ENCODE data around the gene MYO3B. TPM values are rescaled to one million over a fixed set of nuclear protein-coding genes. Genes with fewer than 3 reads are reported as not detected.

Gene MYO3B
- total and polyA plus RNA-seq, 4 experiments from 2014 or later = not detected

DNA sequence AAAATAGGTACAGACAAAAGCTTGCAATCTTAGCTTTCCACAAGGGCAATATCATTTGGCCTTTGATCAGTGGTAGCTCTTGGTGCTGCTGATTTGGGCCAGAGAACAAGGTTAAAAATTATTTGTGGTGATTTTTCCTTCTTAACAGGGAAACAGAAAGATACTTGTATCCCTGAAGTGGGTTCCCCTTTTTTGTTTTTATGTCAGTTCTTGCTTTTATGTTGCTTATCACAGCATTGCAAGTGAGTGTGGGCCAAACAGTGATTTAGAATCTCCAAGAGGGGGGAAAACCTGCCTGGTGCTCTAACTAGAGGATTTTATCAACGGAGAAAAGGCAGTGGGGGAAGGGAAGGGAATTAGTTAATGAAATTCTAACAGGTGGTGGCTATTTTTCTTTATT, 339.6 kb downstream of the MYO3B start:
- Histone ChIP-seq H3K27ac (ENCODE audit: low read depth, low read length) (no peak overlapping the region), H3K9me3 (ENCODE audit: control insufficient read depth in 1 of 2, low read length in 2 of 2) (no peaks in the 10 kb centered on the region), H3K36me3 (ENCODE audit: insufficient read depth, low read length) (no peaks in the 10 kb centered on the region), H3K4me1 (ENCODE audit: insufficient read depth, low read length) (no peaks in the 10 kb centered on the region), H3K4me3 (ENCODE audit: low read length in 2 of 2) (no peak overlapping the region), H3K27me3 (ENCODE audit: insufficient read depth, low read length) (no peaks in the 10 kb centered on the region)
- no peaks in the 10 kb centered on the region for H3K36me3 Mint-ChIP-seq
- ChIA-PET CTCF (ENCODE audit: partially characterized antibody) (no interaction called here), POLR2A (ENCODE audit: partially characterized antibody) (no interaction called here)
- peaks cover 7 to 8% of the 10 kb centered on the region in 2 donors for H3K27me3 Mint-ChIP-seq
- no peaks in the 10 kb centered on the region for H3K9me3 Mint-ChIP-seq
- DNase-seq = no peak
- H3K27ac Mint-ChIP-seq = no peak overlapping the region
- no peaks in the 10 kb centered on the region for H3K4me1 Mint-ChIP-seq
- intact Hi-C loops (cut with micrococcal nuclease) = no loop called here
- H3K4me3 Mint-ChIP-seq = no peak overlapping the region

DNA sequence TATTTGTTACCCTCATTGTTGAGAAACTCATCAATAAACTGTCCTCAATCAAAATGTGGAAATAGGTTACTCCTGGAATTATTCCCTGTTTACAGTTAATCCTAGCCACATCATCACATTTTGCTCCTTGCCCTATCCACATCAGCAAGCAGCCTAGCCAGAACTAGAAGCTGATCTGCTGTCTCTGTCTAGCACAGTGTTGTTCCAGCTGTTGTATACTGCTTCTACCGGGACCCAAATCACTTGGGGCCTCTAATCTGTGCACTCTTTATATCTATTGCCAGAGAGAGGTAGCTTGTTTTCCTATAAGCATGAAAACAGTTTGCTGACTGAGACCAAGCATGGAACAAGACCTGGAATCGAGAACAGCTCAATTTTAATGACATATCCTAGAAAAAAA, 341.0 kb downstream of the MYO3B start:
- no peaks in the 10 kb centered on the region for H3K27me3 ChIP-seq (ENCODE audit: insufficient read depth, low read length)
- DNase-seq = no peak
- CTCF ChIA-PET (ENCODE audit: partially characterized antibody) = interaction anchor here (1.1 kb wide), 1 partner anchor 110 kb away, joined by 3 read pairs; no protein-coding TSS in a partner anchor
- no peak overlapping the region for H3K4me3 ChIP-seq (ENCODE audit: low read length in 2 of 2)
- no peak overlapping the region for H3K27ac Mint-ChIP-seq
- no peaks in the 10 kb centered on the region for H3K36me3 Mint-ChIP-seq
- H3K9me3 ChIP-seq (ENCODE audit: control insufficient read depth in 1 of 2, low read length in 2 of 2) = no peaks in the 10 kb centered on the region
- H3K4me1 ChIP-seq (ENCODE audit: insufficient read depth, low read length) = no peaks in the 10 kb centered on the region
- no peaks in the 10 kb centered on the region for H3K4me1 Mint-ChIP-seq
- H3K4me3 Mint-ChIP-seq = no peak overlapping the region
- H3K36me3 ChIP-seq (ENCODE audit: insufficient read depth, low read length) = no peaks in the 10 kb centered on the region
- no peak overlapping the region for H3K27ac ChIP-seq (ENCODE audit: low read depth, low read length)
- no peaks in the 10 kb centered on the region for H3K9me3 Mint-ChIP-seq
- POLR2A ChIA-PET (ENCODE audit: partially characterized antibody) = no interaction called here
- intact Hi-C loops (cut with micrococcal nuclease) = no loop called here
- peaks cover 4 to 8% of the 10 kb centered on the region in 2 donors for H3K27me3 Mint-ChIP-seq

DNA sequence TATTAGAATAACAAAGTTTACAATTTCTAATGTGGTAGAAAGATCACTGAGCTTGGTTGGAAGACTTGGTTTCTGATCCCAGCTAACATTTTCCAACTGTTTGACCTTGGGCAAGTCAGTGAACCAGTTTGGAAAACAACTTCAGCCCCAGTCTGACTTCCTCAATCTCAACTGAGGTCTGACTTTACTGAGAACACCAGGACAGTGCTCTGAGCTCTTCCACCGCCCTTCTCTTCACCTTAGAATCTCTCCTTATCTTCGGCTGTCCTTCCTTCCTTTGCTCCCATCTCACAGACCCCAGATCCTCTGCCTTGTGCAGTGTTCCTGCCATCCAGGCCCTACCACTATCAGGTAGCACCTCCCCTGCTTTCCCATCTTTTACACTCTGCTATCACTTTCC, 343.4 kb downstream of the MYO3B start:
- intact Hi-C loops (cut with micrococcal nuclease) = no loop called here
- Mint-ChIP-seq H3K36me3 (no peaks in the 10 kb centered on the region), H3K4me3 (no peak overlapping the region), H3K4me1 (no peaks in the 10 kb centered on the region), H3K9me3 (no peaks in the 10 kb centered on the region), H3K27ac (no peak overlapping the region), H3K27me3 (peaks cover 3 to 5% of the 10 kb centered on the region in 2 donors)
- H3K36me3 ChIP-seq (ENCODE audit: insufficient read depth, low read length) = no peaks in the 10 kb centered on the region
- no peak overlapping the region for H3K4me3 ChIP-seq (ENCODE audit: low read length in 2 of 2)
- H3K27ac ChIP-seq (ENCODE audit: low read depth, low read length) = no peak overlapping the region
- no peaks in the 10 kb centered on the region for H3K4me1 ChIP-seq (ENCODE audit: insufficient read depth, low read length)
- H3K27me3 ChIP-seq (ENCODE audit: insufficient read depth, low read length) = no peaks in the 10 kb centered on the region
- no peak for DNase-seq
- CTCF ChIA-PET (ENCODE audit: partially characterized antibody) = interaction anchor here (0.8 to 2.2 kb wide), 2 partner anchors 13 to 112 kb away, joined by 3 to 5 read pairs; no protein-coding TSS in a partner anchor
- POLR2A ChIA-PET (ENCODE audit: partially characterized antibody) = no interaction called here
- no peaks in the 10 kb centered on the region for H3K9me3 ChIP-seq (ENCODE audit: control insufficient read depth in 1 of 2, low read length in 2 of 2)

DNA sequence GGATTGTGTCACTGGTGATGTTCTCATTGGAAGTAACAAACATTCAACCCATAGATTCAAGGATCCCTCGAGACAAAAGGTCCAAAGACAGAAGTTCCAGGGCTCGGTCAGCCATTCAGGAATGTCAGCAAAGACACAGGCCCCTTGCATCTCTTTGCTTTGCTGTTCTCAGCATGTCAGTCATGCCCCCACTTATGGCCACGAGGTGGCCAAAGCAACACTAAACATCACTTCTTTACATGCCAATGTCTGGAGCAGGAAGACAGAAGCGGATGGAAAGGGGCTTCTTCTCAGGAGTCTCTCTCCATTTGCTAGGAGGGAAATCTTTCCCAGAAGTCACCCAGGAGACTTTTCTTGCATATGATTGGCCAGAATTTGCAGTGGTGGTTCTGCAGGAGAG, 345.6 kb downstream of the MYO3B start:
- intact Hi-C loops (cut with micrococcal nuclease) = no loop called here
- no peaks in the 10 kb centered on the region for H3K4me1 ChIP-seq (ENCODE audit: insufficient read depth, low read length)
- Mint-ChIP-seq H3K4me1 (no peaks in the 10 kb centered on the region), H3K9me3 (no peaks in the 10 kb centered on the region), H3K4me3 (no peak overlapping the region), H3K36me3 (no peaks in the 10 kb centered on the region), H3K27ac (no peak overlapping the region), H3K27me3 (peaks cover 4 to 9% of the 10 kb centered on the region in 2 donors)
- H3K4me3 ChIP-seq (ENCODE audit: low read length in 2 of 2) = no peak overlapping the region
- no peak overlapping the region for H3K27ac ChIP-seq (ENCODE audit: low read depth, low read length)
- H3K36me3 ChIP-seq (ENCODE audit: insufficient read depth, low read length) = no peaks in the 10 kb centered on the region
- H3K9me3 ChIP-seq (ENCODE audit: control insufficient read depth in 1 of 2, low read length in 2 of 2) = no peaks in the 10 kb centered on the region
- no peaks in the 10 kb centered on the region for H3K27me3 ChIP-seq (ENCODE audit: insufficient read depth, low read length)
- CTCF ChIA-PET (ENCODE audit: partially characterized antibody) = interaction anchor here (0.9 kb wide), 1 partner anchor 289 kb away, joined by 3 read pairs; no protein-coding TSS in a partner anchor
- DNase-seq = no peak
- POLR2A ChIA-PET (ENCODE audit: partially characterized antibody) = no interaction called here

DNA sequence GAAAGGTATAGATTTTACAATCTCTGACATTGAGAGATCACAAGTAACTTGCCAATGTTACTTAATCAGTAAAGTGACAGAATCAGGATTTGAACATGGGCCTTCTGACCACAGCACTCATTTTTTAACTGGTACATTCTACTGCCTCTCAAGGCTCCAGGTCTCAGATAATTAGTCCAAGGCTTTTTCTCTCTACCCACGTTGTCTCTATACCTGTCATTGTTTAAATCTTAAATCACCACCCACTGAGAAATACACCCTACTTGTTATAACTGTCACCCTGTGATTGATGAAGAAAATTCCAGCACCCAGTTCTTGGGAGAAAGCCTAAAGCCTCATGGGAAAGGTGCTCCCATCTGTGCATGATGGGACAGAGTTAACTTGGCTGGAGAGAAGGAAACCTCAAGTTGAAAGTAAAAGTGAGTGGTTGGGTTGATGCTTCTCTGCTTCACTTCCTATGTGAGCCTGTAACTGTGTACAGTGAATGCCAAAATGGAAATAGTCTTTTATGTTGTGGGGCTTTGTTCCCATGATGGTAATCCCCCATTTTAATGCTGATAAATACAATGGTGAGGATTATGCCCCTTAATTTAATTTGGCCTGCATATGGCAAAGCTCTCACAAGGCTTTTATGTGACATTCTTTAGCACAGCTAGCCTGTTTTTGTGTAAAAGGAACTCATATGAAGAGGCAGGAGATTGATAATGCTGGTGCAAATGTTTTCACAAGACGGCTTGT, 347.1 kb downstream of the MYO3B start:
- Histone ChIP-seq H3K4me1 (ENCODE audit: insufficient read depth, low read length) (no peaks in the 10 kb centered on the region), H3K4me3 (ENCODE audit: low read length in 2 of 2) (no peak overlapping the region), H3K27ac (ENCODE audit: low read depth, low read length) (no peak overlapping the region), H3K27me3 (ENCODE audit: insufficient read depth, low read length) (no peaks in the 10 kb centered on the region), H3K9me3 (ENCODE audit: control insufficient read depth in 1 of 2, low read length in 2 of 2) (no peaks in the 10 kb centered on the region), H3K36me3 (ENCODE audit: insufficient read depth, low read length) (no peaks in the 10 kb centered on the region)
- Mint-ChIP-seq H3K9me3 (no peaks in the 10 kb centered on the region), H3K27ac (no peak overlapping the region), H3K4me1 (no peaks in the 10 kb centered on the region), H3K36me3 (no peaks in the 10 kb centered on the region), H3K27me3 (peaks cover 6 to 13% of the 10 kb centered on the region in 2 donors), H3K4me3 (no peak overlapping the region)
- intact Hi-C loops (cut with micrococcal nuclease) = no loop called here
- ChIA-PET CTCF (ENCODE audit: partially characterized antibody) (no interaction called here), POLR2A (ENCODE audit: partially characterized antibody) (no interaction called here)
- DNase-seq = no peak

DNA sequence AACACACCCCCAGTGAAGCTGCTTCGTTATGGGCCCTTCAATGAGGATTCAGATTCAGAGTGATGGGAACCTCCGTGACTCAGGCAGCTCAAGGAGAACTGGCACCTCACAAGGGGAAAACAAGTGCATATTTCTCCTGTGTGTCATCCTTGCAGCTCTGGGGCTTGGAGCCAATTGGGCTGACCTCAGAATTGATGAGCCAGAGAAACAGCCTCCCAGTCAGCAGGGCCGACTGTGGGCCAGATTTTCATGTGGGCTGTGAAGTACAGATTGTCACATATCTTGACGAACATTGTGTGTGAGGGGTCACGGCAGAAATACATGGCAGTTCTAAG, 347.6 kb downstream of the MYO3B start:
- ChIA-PET POLR2A (ENCODE audit: partially characterized antibody) (no interaction called here), CTCF (ENCODE audit: partially characterized antibody) (no interaction called here)
- H3K4me1 ChIP-seq (ENCODE audit: insufficient read depth, low read length) = no peaks in the 10 kb centered on the region
- Mint-ChIP-seq H3K4me3 (no peak overlapping the region), H3K4me1 (no peaks in the 10 kb centered on the region), H3K9me3 (no peaks in the 10 kb centered on the region), H3K27me3 (peaks cover 7 to 16% of the 10 kb centered on the region in 2 donors), H3K27ac (no peak overlapping the region), H3K36me3 (no peaks in the 10 kb centered on the region)
- H3K36me3 ChIP-seq (ENCODE audit: insufficient read depth, low read length) = no peaks in the 10 kb centered on the region
- no peaks in the 10 kb centered on the region for H3K27me3 ChIP-seq (ENCODE audit: insufficient read depth, low read length)
- no peaks in the 10 kb centered on the region for H3K9me3 ChIP-seq (ENCODE audit: control insufficient read depth in 1 of 2, low read length in 2 of 2)
- H3K4me3 ChIP-seq (ENCODE audit: low read length in 2 of 2) = no peak overlapping the region
- intact Hi-C loops (cut with micrococcal nuclease) = no loop called here
- no peak for DNase-seq
- H3K27ac ChIP-seq (ENCODE audit: low read depth, low read length) = no peak overlapping the region

DNA sequence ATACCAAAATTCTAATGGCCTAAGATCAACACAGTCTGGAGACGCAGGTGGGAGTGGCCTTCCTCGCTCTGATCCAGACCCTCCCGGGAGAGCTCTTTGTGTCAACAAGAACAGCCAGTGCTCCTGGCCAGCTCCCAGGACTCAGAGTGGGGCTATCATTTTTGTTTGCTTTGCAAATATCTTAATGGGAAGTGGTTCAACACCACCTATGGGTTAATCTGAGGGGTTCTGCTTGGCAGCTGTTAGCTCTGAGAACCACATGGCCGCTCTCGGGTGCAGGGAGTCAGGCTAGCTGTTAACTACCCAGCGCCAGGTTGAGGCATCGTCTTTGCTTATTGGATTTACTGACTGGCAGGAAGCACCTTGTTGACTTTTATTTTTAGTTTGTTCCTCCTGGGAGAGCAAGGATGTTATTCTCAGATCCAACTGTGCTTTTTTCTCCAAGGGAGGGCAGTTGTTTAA, 352.4 kb downstream of the MYO3B start:
- no peaks in the 10 kb centered on the region for H3K4me1 ChIP-seq (ENCODE audit: insufficient read depth, low read length)
- no peaks in the 10 kb centered on the region for H3K9me3 ChIP-seq (ENCODE audit: control insufficient read depth in 1 of 2, low read length in 2 of 2)
- no peak for DNase-seq
- no peak overlapping the region for H3K4me3 ChIP-seq (ENCODE audit: low read length in 2 of 2)
- intact Hi-C loops (cut with micrococcal nuclease) = no loop called here
- Mint-ChIP-seq H3K36me3 (no peaks in the 10 kb centered on the region), H3K4me1 (no peaks in the 10 kb centered on the region), H3K9me3 (no peaks in the 10 kb centered on the region), H3K4me3 (no peak overlapping the region), H3K27ac (no peak overlapping the region), H3K27me3 (peaks cover 9 to 21% of the 10 kb centered on the region in 2 donors)
- CTCF ChIA-PET (ENCODE audit: partially characterized antibody) = interaction anchor here (0.7 kb wide), 1 partner anchor 121 kb away, joined by 3 read pairs; no protein-coding TSS in a partner anchor
- no peaks in the 10 kb centered on the region for H3K36me3 ChIP-seq (ENCODE audit: insufficient read depth, low read length)
- POLR2A ChIA-PET (ENCODE audit: partially characterized antibody) = no interaction called here
- H3K27me3 ChIP-seq (ENCODE audit: insufficient read depth, low read length) = no peaks in the 10 kb centered on the region
- no peak overlapping the region for H3K27ac ChIP-seq (ENCODE audit: low read depth, low read length)

Data from CD4-positive, alpha-beta memory T cell (primary cell).